Dendritic cell treated with granulocyte-macrophage colony-stimulating factor and Interleukin-4, amounts not matched to agents 40 ng/mL and 50 ng/mL, for 4 days (primary cell): ENCODE measurements around the gene LLPH.

Source experiments
- H3K27ac Mint-ChIP-seq: one replicate; pipeline ENCODE4 v1.8.0; 2022; ENCODE audit warnings: mild to moderate bottlenecking, mixed read lengths
- H3K27me3 Mint-ChIP-seq: one replicate; pipeline ENCODE4 v1.8.0; 2022; ENCODE audit warnings: mild to moderate bottlenecking, mixed read lengths
- H3K36me3 Mint-ChIP-seq: one replicate; pipeline ENCODE4 v1.8.0; 2022; ENCODE audit warnings: low read depth, mixed read lengths
- H3K4me1 Mint-ChIP-seq: one replicate; pipeline ENCODE4 v1.8.0; 2022; ENCODE audit warnings: low read depth, mixed read lengths
- H3K4me3 Mint-ChIP-seq: one replicate; pipeline ENCODE4 v1.8.0; 2022; ENCODE audit warnings: mild to moderate bottlenecking, moderate library complexity, mixed read lengths
- H3K9me3 Mint-ChIP-seq: one replicate; pipeline ENCODE4 v1.8.0; 2022; ENCODE audit warnings: mixed read lengths
- intact Hi-C: fragments of 100-400 bp; cut with micrococcal nuclease; formaldehyde crosslinking; loops from one replicate; pipeline ENCODE4 v1.15.0; 2022

The LLPH gene

GRCh38 chr12:66070378-66071120 lies 60.0 kb downstream of the LLPH start:
- Mint-ChIP-seq H3K27me3 (peaks cover 3% of the 10 kb centered on the region), H3K9me3 (peaks cover 9% of the 10 kb centered on the region), H3K4me3 (no peak overlapping the region), H3K4me1 (peaks cover 19% of the 10 kb centered on the region), H3K36me3 (no peaks in the 10 kb centered on the region), H3K27ac (no peak overlapping the region)
- intact Hi-C loops: no loop called here

- Mint-ChIP-seq H3K4me1 (peaks cover 14% of the 10 kb centered on the region), H3K4me3 (no peak overlapping the region), H3K27ac (no peak overlapping the region), H3K36me3 (no peaks in the 10 kb centered on the region), H3K27me3 (peaks cover 11% of the 10 kb centered on the region), H3K9me3 (peaks cover 9% of the 10 kb centered on the region)
- intact Hi-C loops: no loop called here
Observed at GRCh38 chr12:66066929-66067523, 63.5 kb downstream of the LLPH start.
